HG02970 (cell line): ENCODE results near the gene RYR2.
"Not testable (repeated sequence)": the region's sequence is repeated elsewhere in the genome, so short reads cannot be mapped to it uniquely, and the experiment has no call there.

Experiments
- ATAC-seq: cut with Tn5 transposase; IDR thresholded peaks from one replicate; pipeline ENCODE4 v1.9.1; 2021; ENCODE audit warnings: mild to moderate bottlenecking, moderate library complexity, moderate number of reproducible peaks; ENCODE audit not compliant: unreplicated experiment, low FRiP score

Gene RYR2

DNA sequence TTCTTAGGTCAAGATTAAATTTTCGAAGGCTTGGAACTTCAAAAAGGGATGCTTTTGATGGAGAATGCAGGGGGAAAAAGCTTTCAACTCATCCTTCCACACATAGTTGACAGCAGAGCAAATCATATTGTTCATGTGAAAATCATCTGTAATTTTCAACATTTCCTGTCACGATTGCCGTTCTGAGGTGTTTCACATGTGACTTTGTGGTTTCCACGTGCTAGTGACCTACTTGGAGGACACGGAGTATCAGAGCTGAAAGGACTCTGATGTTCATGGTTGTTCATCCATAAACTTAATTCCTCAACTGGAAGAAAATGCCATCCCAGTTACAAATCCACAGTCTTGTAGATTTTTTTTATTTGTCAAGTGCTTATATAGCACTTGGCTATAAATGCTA is 769.6 kb downstream of the RYR2 start:
- ATAC-seq, result no peak

DNA sequence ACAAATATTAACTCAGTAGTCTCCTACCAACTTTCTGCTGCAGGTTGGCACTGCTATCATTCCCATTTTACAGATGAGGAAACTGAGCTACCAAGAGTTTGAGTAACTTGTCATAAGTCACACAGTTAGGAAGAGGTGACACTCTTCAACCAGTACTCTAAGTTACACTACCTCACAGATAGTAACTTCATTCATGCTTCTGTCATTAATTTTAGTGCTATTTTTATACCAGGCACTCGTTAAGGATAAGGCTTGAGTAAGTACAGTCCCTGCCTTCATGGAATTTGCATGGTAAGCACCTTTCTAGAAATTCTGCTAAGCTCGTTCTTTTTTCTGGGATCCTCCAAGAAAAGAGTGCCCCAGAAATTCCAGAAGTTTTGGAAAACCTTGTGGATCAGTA is 770.1 kb downstream of the RYR2 start:
- ATAC-seq, result no peak

- no peak for ATAC-seq
Measured at GRCh38 chr1:237814319-237814924, 772.4 kb downstream of the RYR2 start.

GRCh38 chr1:237817277-237817676 is 775.3 kb downstream of the RYR2 start:
- no peak for ATAC-seq

DNA sequence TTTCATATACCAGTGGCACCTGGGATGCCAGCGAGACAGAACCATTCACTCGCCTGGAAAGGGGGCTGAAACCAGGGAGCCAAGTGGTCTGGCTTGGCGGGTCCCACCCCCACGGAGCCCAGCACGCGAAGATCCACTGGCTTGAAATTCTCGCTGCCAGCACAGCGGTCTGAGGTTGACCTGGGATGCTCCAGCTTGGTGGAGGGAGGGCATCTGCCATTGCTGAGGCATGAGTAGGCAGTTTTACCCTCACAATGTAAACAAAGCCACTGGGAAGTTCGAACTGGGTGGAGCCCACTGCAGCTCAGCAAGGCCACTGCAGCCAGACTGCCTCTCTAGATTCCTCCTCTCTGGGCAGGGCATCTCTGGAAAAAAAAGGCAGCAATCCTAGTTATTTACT is 778.6 kb downstream of the RYR2 start:
- not testable (repeated sequence) for ATAC-seq

DNA sequence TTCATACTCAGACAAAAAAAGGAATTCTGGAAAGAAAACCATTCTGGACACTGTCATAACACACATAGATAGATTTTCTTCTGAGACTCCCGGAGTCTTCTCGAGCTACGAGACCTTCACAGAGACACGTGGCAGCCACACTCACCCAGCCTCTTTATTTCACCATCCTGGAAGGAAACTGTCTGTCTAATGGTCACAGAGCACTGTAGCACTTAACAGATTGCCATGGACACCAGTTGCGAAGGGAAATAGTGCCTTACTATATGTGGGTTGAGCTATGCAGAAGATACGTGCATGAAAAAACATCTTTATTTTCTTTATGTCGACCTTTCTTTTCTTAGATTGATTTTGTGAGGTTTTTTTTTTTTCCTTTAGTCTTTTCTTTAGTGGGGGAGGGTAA is 790.9 kb downstream of the RYR2 start:
- no peak for ATAC-seq

DNA sequence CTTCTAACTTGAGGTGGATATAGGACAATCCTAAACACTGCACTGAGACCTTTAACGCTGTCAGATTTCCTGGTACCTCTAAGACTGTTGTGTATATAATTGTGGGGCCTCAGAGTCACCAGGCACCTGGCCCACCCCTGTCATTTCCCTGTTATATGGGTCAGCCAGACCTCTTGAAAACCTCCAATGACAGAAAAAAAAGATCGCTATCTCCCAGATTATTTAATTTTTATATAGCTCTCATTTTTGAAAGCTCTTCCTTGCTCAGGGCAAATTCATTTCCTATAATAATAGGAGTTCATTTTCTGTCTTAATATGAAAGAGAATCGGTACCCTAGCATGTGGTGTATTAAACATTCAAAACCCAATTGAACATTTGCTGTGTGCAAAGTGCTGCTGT is 792.1 kb downstream of the RYR2 start:
- ATAC-seq, result no peak

DNA sequence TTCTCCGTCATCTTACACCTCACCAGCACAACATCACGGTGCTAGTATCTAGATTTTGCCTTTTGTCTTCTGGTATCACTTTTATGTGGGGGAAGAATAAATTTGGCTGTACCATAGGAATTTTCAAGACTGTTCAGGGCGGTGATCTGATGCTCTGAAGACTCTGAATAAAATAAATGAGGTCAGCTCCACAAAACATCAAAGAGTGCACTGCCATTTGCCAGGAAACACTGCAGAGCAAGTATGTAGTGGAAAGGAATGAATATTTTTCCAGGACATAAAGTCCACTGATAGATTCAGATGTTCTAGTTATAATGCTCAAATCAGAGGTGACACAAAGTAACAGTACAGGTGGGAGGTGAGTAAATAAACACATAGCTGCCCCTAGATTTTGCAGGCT is 792.5 kb downstream of the RYR2 start:
- ATAC-seq, result no peak

DNA sequence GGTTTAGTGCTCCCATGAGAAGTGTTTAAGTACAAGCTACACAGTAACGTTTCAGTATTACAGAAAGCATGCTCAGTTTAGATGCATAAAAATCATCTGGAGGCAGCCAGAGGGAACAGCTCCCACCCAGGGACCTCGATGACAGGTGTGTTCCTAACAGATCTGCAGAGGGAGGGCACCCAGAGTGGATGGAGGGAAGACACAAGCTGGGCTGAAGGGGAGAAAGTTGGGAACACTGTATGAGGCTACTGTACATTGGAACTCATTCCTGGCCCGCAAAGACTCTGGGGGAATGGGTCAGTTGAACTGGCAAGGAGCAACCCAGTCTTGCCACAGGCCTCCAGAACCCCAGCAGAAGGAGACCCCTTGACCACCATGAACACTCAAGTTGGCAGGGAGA is 796.3 kb downstream of the RYR2 start:
- ATAC-seq, result no peak

DNA sequence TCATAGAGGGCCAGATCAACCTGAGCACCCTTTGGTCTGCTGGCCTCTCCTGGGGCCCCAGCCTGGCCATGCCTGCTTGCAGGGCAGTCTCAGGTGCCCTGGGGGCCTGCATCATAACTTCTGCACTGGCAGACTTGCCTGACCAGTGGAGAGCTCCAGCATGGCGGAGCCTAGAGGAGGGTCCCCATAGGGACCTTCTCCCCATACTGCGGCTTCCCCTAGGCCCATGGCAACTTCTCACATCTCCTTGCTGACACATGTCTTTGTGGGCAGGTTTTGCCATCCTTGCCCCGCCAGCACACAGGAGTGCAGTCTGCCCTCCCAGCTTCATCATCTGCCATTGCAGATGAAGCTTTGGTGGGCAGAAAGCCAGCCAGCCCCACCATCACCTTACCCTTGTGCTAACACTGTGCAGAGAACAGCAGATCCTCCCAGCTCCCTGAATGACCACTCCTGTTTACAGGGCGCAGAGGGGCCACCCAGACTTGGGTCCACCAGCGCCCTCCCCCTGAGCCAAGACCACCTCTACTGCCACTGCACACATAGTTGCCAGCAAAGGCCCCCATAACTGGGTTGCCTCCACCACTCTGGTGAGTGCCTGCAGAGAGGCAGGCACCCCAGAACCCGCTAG is 797.0 kb downstream of the RYR2 start:
- no peak for ATAC-seq

DNA sequence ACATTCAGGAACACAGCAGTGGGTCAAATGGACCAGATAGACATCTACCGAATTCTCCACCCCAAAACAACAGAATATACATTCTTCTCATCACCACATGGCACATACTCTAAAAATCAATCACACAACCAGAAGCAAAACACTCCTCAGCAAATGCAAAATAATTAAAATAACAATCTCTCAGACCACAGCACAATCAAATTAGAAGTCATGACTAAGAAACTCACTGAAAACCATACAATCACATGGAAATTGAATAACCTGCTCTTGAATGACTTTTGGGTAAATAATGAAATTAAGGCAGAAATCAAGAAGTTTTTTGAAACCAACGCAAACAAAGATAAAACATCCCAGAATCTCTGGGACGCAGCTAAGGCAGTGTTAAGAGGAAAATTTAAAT is 799.5 kb downstream of the RYR2 start:
- ATAC-seq, result no peak

GRCh38 chr1:237843516-237843915 is 801.5 kb downstream of the RYR2 start:
- ATAC-seq, result not testable (repeated sequence)

DNA sequence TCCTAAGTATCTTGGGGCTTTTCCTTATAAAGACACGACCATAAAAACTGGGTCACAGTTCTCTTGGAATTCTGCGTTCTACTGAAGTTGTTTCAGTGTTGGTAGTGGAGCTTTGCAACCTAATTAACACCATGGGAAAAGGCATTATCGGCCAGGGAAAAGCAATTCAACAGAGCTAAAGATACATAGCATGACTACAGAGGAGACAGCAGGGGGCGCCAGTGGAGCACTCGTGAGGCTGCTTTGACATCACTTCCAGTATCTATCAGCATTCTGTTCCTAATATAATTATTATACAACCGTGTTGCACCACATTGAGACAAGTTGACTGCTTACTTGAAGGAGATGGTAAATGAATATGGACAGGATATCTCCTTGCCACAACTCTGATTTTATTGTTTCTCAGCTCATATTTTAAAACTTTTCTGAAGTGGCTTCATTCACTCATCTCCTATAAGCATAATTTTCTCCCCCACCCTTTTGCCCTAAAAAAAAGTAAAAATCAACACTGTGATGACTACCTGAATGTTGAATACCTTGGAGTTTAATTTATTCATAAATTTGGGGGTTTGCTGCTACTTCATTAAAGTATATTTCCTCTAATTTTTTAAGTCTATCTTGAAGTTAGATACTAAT is 809.3 kb downstream of the RYR2 start:
- ATAC-seq, result no peak

DNA sequence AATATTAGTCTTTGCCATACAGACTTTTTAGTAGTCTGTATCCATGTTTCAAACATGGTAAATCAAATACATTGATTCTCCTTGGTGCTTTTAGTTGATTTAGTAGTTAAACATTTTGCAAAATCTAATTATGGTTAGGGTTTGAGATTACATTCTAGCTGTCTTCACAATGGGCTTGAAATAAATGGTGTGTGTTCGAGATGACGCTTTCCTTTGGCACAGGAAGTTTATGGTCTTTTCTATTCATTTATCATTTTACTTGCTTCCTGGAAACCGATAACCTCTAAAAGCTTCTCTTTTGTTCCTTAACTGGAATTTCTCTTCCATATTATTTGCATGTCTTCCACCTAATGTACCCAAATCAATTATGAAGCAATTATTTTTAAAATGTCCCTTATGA is 810.4 kb downstream of the RYR2 start:
- no peak for ATAC-seq

DNA sequence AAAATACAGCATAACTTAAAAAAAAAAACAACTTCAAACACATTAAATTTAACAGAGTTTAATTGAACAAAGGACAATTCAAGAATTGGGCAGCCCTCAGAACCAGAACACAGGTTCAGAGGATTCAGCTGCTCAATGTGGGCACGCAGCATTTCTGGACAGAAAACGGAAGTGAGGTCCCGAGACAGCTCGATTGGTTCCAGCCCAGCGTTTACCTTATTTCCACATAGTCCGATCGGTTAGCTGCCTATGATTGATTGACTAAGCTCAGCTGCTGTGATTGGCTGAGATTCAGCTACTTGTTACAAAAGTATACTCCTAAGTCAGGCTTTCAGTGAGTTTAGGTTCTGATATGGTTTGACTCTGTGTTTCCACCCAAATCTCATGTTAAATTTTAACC is 815.5 kb downstream of the RYR2 start:
- no peak for ATAC-seq

- ATAC-seq, result no peak
Measured at GRCh38 chr1:237858992-237859391, 817.0 kb downstream of the RYR2 start.

DNA sequence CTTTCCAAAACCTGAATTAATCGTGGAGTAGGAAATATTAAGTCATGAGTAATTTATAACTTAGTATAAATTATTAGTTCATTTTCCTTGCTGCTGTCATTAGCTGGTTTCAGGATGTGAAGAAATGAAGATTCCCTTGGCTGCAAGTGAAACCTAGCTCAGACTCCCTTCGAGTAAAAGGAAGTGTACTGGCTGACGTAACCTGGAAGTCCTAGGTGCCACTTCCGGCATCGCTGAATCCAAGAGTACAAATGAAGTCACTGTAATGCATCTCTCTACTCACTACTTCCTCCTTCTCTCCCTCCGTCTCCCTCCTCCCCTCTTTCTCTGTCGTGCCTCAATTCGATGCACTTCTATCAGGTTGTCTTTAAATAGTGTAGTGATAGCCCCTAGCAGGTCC is 820.0 kb downstream of the RYR2 start:
- ATAC-seq, result no peak

DNA sequence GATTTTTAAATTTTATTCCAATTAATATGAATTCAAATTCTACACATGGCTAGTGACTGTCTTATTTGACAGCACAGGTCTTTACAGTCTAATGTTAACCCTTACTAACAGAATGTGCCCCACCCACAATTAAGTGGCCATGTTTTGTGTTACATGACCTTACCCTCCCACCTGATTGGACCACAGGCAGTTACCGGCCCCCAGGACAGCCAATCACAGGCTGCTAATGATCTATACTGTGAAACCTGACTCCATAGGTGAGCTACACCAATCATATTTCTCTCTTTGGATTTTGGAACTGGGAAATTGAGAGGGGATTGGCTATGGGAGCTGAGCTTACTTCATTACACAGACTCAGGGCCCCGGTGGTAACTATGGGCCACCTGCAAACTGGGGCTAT is 821.2 kb downstream of the RYR2 start:
- no peak for ATAC-seq

DNA sequence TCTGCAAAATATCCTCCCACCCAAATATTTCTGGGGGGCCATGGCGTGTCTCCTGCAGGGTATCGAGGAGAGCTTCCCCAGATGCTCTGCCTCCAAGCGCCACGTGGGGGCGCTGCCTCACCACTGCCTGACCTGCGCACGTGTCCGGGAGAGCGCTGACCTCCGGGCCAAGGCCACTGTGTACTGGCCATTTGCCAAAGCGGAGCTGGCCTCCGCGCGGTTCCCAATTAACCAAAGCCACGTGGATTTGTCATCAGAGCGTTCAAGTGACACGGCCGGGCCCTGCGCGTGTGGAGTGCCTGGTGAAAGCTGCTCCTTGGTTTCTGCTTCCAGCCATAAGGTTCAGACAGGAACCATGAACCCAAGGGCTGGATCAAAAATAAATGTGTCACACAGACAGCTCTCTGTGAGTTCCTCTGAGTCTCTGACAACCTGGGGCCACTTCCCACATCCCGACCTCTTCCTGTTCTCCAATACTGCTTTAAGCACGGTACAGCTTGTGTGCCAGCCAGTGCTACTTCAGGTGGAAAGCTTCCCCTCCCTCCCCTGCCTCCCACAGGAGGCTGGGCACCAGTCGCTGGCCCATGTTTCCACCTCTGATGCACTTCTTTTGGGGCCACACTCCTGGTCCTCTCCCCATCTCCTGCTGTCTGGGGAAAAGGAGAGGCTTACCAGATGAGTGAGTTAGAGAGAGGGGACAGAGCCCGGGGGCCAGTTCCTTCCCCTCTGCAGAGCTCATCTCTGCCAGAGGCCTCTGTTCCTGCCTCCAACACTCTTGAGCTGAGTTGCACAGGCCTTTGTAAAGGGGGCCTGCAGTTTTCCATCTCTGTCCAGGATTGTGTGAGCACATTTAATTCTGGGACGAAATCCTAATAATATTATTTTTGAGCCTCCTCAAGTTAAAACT is 822.6 kb downstream of the RYR2 start:
- no peak for ATAC-seq

DNA sequence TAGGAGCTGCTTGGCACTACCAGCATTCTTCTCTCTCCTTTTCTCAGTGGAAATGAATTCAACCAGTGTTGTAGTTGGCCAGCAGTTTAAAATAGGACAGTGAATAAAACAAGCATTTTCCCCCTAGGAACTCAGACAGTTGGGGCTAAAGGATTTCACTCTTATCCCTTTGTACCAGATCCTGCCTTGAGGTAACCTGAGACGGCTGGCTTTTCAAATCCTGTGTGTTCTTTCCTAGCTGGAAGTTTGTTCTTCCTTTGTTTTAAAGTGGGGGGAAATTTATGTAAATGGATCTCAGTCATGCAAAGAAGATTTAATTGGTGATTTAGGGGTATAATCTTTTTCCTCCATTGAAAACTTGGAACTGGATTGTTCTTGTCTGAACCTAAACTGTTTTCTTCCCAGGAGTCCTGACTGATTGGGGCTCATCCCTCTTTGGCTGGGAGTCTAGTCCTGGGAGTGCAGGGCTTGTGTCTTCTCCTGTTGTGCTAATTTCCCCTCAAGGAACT is 825.5 kb downstream of the RYR2 start:
- no peak for ATAC-seq
